Measurements from ENCODE around the gene BBS9. TPM values are rescaled to one million over a fixed set of nuclear protein-coding genes. Genes with fewer than 3 reads are reported as not detected.
"Not testable (repeated sequence)": the region's sequence is repeated elsewhere in the genome, so short reads cannot be mapped to it uniquely, and the experiment has no call there.

The BBS9 gene
- total RNA-seq, 1 experiment from 2014 or later, result 5.7 TPM

DNA sequence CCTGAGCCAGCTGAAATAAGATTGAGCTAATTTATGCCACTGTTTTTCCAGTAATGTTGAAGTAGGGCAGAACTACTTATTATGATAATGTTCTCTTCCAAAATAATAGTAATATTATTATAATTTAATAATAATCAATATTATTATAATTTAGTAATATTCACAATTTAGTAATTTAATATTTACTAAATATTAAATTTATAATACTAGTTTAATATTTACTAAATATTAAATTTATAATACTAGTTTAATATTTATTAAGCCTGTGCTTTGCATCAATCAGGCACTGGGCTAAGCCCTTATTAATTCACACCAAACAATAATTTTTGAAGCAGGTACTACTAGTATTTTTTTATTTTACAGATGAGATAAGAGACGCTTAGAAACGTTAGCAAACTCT lies 170.1 kb downstream of the BBS9 start:
- CTCF ChIA-PET, result no interaction called here

DNA sequence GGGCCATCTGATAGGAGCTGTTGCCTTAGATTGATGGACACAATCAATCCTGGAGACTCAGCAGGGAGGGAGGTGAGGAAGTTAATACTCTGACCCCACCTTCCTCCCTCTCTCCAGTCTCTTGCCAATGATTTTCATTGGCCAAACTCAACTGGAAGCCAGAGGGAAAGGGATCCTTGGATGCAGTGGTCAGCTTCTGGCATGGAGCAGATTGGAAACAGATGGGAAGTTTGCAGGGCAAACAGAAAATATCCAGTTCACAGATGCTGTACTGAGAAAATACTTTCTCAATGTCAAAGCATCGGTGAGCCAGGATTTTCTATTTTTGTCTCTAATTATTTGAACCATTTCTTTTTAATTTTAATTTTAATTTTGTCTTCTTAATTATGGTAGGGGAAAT lies 170.8 kb downstream of the BBS9 start:
- DNase-seq, result no peak
- intact Hi-C loops (cut with micrococcal nuclease), result no loop called here
- no peak for ATAC-seq
- Histone ChIP-seq H3K4me1 (ENCODE audit: insufficient read depth, low read length) (no peaks in the 10 kb centered on the region), H3F3A (ENCODE audit: low read length, unreplicated experiment) (no peaks in the 10 kb centered on the region), H3K27ac (ENCODE audit: low read length) (no peak overlapping the region), H3K79me2 (ENCODE audit: low read length) (no peaks in the 10 kb centered on the region), H3K36me3 (ENCODE audit: low read depth, low read length) (no peaks in the 10 kb centered on the region), H2AFZ (ENCODE audit: low read length) (no peak overlapping the region), H3K4me3 (ENCODE audit: low read length) (no peak overlapping the region), H3K9me2 (replicated peaks; ENCODE audit: low read length) (no peaks in the 10 kb centered on the region), H3K9me3 (ENCODE audit: low read length) (no peaks in the 10 kb centered on the region), H3K4me2 (ENCODE audit: low read length) (no peak overlapping the region), H4K20me1 (ENCODE audit: low read length) (no peaks in the 10 kb centered on the region), H3K9ac (ENCODE audit: low read length) (no peak overlapping the region), H3K27me3 (ENCODE audit: low read length) (no peaks in the 10 kb centered on the region)
- ChIA-PET CTCF (no interaction called here), POLR2A (ENCODE audit: unreplicated experiment) (no interaction called here)
- no TSS peak for BruUV-seq (replicated peaks)
- TF ChIP-seq EZH2 (IDR thresholded peaks at IDR 0.05; ENCODE audit: low read length, unreplicated experiment), result no peak
- no peak for TF ChIP-seq EZH2phosphoT487 (IDR thresholded peaks at IDR 0.05; ENCODE audit: borderline replicate concordance, low read length)
- TF ChIP-seq, protein P1, sequence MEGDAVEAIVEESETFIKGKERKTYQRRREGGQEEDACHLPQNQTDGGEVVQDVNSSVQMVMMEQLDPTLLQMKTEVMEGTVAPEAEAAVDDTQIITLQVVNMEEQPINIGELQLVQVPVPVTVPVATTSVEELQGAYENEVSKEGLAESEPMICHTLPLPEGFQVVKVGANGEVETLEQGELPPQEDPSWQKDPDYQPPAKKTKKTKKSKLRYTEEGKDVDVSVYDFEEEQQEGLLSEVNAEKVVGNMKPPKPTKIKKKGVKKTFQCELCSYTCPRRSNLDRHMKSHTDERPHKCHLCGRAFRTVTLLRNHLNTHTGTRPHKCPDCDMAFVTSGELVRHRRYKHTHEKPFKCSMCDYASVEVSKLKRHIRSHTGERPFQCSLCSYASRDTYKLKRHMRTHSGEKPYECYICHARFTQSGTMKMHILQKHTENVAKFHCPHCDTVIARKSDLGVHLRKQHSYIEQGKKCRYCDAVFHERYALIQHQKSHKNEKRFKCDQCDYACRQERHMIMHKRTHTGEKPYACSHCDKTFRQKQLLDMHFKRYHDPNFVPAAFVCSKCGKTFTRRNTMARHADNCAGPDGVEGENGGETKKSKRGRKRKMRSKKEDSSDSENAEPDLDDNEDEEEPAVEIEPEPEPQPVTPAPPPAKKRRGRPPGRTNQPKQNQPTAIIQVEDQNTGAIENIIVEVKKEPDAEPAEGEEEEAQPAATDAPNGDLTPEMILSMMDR (conservative IDR thresholded peaks at IDR 0.05; ENCODE audit: low read depth, low read length), result no peak

More for the DNA sequence above, 170.1 kb downstream of the BBS9 start:
- no TSS peak for BruUV-seq (replicated peaks)
- H3K36me3 ChIP-seq (ENCODE audit: low read depth, low read length), result no peaks in the 10 kb centered on the region
- no peaks in the 10 kb centered on the region for H3K4me1 ChIP-seq (ENCODE audit: insufficient read depth, low read length)
- H3F3A ChIP-seq (ENCODE audit: low read length, unreplicated experiment), result no peaks in the 10 kb centered on the region
- H3K4me2 ChIP-seq (ENCODE audit: low read length), result no peak overlapping the region
- no peaks in the 10 kb centered on the region for H3K9me2 ChIP-seq (replicated peaks; ENCODE audit: low read length)
- intact Hi-C loops (cut with micrococcal nuclease), result no loop called here
- no peaks in the 10 kb centered on the region for H3K27me3 ChIP-seq (ENCODE audit: low read length)
- no peaks in the 10 kb centered on the region for H3K79me2 ChIP-seq (ENCODE audit: low read length)
- no peak overlapping the region for H3K27ac ChIP-seq (ENCODE audit: low read length)
- H3K4me3 ChIP-seq (ENCODE audit: low read length), result no peak overlapping the region
- no peaks in the 10 kb centered on the region for H3K9me3 ChIP-seq (ENCODE audit: low read length)
- H3K9ac ChIP-seq (ENCODE audit: low read length), result no peak overlapping the region
- TF ChIP-seq, protein P1 (conservative IDR thresholded peaks at IDR 0.05; ENCODE audit: low read depth, low read length), result no peak
- TF ChIP-seq EZH2 (IDR thresholded peaks at IDR 0.05; ENCODE audit: low read length, unreplicated experiment) (no peak), EZH2phosphoT487 (IDR thresholded peaks at IDR 0.05; ENCODE audit: borderline replicate concordance, low read length) (no peak)
- H4K20me1 ChIP-seq (ENCODE audit: low read length), result no peaks in the 10 kb centered on the region
- no peak overlapping the region for H2AFZ ChIP-seq (ENCODE audit: low read length)
- no peak for DNase-seq
- POLR2A ChIA-PET (ENCODE audit: unreplicated experiment), result no interaction called here
- no peak for ATAC-seq

DNA sequence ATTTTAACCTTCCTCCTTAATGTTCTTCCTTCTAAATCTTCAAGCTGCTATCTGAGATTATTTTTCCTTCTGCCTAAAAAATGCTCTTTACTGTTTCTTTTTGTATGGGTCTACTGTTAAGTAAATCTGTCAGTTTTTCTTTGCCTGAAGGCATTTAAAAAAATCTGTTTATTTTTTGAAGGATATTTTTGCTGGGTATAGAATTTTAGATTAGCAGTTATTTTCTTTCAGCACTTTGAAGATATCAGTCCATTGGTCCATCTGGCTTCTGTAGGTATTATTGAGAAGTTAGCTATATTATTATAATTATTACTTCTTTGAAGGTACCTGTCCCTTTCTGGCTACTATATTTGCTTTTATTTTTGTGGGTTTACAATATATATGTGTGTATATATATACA lies 171.4 kb downstream of the BBS9 start:
- no TSS peak for BruUV-seq (replicated peaks)
- TF ChIP-seq, protein P1 (conservative IDR thresholded peaks at IDR 0.05; ENCODE audit: low read depth, low read length), result no peak
- TF ChIP-seq EZH2phosphoT487 (IDR thresholded peaks at IDR 0.05; ENCODE audit: borderline replicate concordance, low read length) (no peak), EZH2 (IDR thresholded peaks at IDR 0.05; ENCODE audit: low read length, unreplicated experiment) (no peak)
- H3K9me3 ChIP-seq (ENCODE audit: low read length), result no peaks in the 10 kb centered on the region
- H3K36me3 ChIP-seq (ENCODE audit: low read depth, low read length), result no peaks in the 10 kb centered on the region
- POLR2A ChIA-PET (ENCODE audit: unreplicated experiment), result no interaction called here
- no peaks in the 10 kb centered on the region for H3K79me2 ChIP-seq (ENCODE audit: low read length)
- ATAC-seq (no peak), DNase-seq (no peak)
- no peak overlapping the region for H3K4me2 ChIP-seq (ENCODE audit: low read length)
- no peak overlapping the region for H3K27ac ChIP-seq (ENCODE audit: low read length)
- H2AFZ ChIP-seq (ENCODE audit: low read length), result no peak overlapping the region
- H3K9ac ChIP-seq (ENCODE audit: low read length), result no peak overlapping the region
- H3K27me3 ChIP-seq (ENCODE audit: low read length), result no peaks in the 10 kb centered on the region
- no peak overlapping the region for H3K4me3 ChIP-seq (ENCODE audit: low read length)
- H3K9me2 ChIP-seq (replicated peaks; ENCODE audit: low read length), result no peaks in the 10 kb centered on the region
- CTCF ChIA-PET, result no interaction called here
- H4K20me1 ChIP-seq (ENCODE audit: low read length), result no peaks in the 10 kb centered on the region
- H3F3A ChIP-seq (ENCODE audit: low read length, unreplicated experiment), result no peaks in the 10 kb centered on the region
- H3K4me1 ChIP-seq (ENCODE audit: insufficient read depth, low read length), result no peaks in the 10 kb centered on the region
- intact Hi-C loops (cut with micrococcal nuclease), result no loop called here

DNA sequence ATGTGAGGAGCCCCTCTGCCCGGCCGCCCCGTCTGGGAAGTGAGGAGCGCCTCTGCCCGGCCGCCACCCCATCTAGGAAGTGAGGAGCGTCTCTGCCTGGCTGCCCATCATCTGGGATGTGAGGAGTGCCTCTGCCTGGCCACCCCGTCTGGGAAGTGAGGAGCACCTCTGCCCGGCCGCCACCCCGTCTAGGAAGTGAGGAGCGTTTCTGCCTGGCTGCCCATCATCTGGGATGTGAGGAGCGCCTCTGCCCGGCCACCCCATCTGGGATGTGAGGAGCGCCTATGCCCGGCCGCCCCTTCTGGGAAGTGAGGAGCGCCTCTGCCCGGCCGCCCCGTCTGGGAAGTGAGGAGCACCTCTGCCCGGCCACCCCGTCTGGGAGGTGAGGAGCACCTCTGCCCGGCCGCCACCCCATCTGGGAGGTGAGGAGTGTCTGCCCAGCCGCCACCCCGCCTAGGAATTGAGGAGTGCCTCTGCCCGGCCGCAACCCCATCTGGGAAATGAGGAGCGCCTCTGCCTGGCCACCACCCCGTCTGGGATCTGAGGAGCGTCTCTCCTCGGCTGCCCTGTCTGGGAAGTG lies 174.7 kb downstream of the BBS9 start:
- BruUV-seq (replicated peaks); POLR2A ChIA-PET (ENCODE audit: unreplicated experiment); H3F3A ChIP-seq (ENCODE audit: low read length, unreplicated experiment): not testable (repeated sequence)

More for the DNA sequence above, 174.7 kb downstream of the BBS9 start:
- H3K4me3 ChIP-seq (ENCODE audit: low read length); H3K4me2 ChIP-seq (ENCODE audit: low read length); H3K36me3 ChIP-seq (ENCODE audit: low read depth, low read length); H3K9me3 ChIP-seq (ENCODE audit: low read length); H3K79me2 ChIP-seq (ENCODE audit: low read length); H3K9me2 ChIP-seq (replicated peaks; ENCODE audit: low read length); intact Hi-C loops (cut with micrococcal nuclease); H3K9ac ChIP-seq (ENCODE audit: low read length); H3K4me1 ChIP-seq (ENCODE audit: insufficient read depth, low read length); H4K20me1 ChIP-seq (ENCODE audit: low read length); H3K27ac ChIP-seq (ENCODE audit: low read length); ATAC-seq; H2AFZ ChIP-seq (ENCODE audit: low read length); H3K27me3 ChIP-seq (ENCODE audit: low read length); CTCF ChIA-PET; DNase-seq: not testable (repeated sequence)
